Smooth muscle cell (in vitro differentiated cells): Measurements from ENCODE around the gene MFRP. TPM values are rescaled to one million over a fixed set of nuclear protein-coding genes. Genes with fewer than 3 reads are reported as not detected.
A peak's percentile ranks its signal among the peaks of the same experiment; 100 is the strongest.

Source experiments
- DNase-seq: peaks from one replicate; lab custom pipeline; 2025; ENCODE audit not compliant: unreplicated experiment; lab: John Stamatoyannopoulos, UW
- H2AFZ ChIP-seq: fragments of 200-600 bp; sonication (generic); 2 replicates; pipeline ENCODE4 v1.6.0; 2016; ENCODE audit warnings: antibody characterized with exemption, low read depth, mild to moderate bottlenecking
- H3F3A ChIP-seq: fragments of 200-600 bp; sonication (generic); 2 replicates; pipeline ENCODE4 v1.6.0; 2017; ENCODE audit warnings: antibody characterized with exemption, low read depth
- H3K27ac ChIP-seq: fragments of 200-600 bp; sonication (generic); 2 replicates; pipeline ENCODE4 v1.5.1; 2016; ENCODE audit warnings: low read depth, mild to moderate bottlenecking
- H3K27me3 ChIP-seq: fragments of 200-600 bp; sonication (generic); 2 replicates; pipeline ENCODE4 v1.6.1; 2016; ENCODE audit warnings: low read depth, mild to moderate bottlenecking
- H3K36me3 ChIP-seq: fragments of 200-600 bp; sonication (generic); 2 replicates; pipeline ENCODE4 v1.5.1; 2016; ENCODE audit warnings: low read depth
- H3K4me1 ChIP-seq: fragments of 200-600 bp; sonication (generic); 2 replicates; pipeline ENCODE4 v1.5.1; 2016; ENCODE audit warnings: low read depth
- H3K4me2 ChIP-seq: fragments of 200-600 bp; sonication (generic); 2 replicates; pipeline ENCODE4 v1.6.0; 2016; ENCODE audit warnings: mild to moderate bottlenecking
- H3K4me3 ChIP-seq: fragments of 200-600 bp; sonication (generic); 2 replicates; pipeline ENCODE4 v1.5.1; 2016; ENCODE audit warnings: mild to moderate bottlenecking
- H3K79me2 ChIP-seq: fragments of 200-600 bp; sonication (generic); 2 replicates; pipeline ENCODE4 v1.6.0; 2016; ENCODE audit warnings: low read depth, mild to moderate bottlenecking
- H3K9ac ChIP-seq: fragments of 200-600 bp; sonication (generic); 2 replicates; pipeline ENCODE4 v1.6.0; 2016; ENCODE audit warnings: low read depth
- H3K9me3 ChIP-seq: fragments of 200-600 bp; sonication (generic); replicated peaks from 2 replicates; pipeline ENCODE4 v1.5.1; 2016; ENCODE audit warnings: low read depth
- H4K20me1 ChIP-seq: fragments of 200-600 bp; sonication (generic); 2 replicates; pipeline ENCODE4 v1.6.0; 2016; ENCODE audit warnings: low read depth
- WGBS: methylation state at CpG from one replicate; pipeline ENCODE4 v1.1.7; 2016; ENCODE audit warnings: low lambda C conversion rate; 5-methylcytosine and 5-hydroxymethylcytosine counted together
- polyA plus RNA-seq: library from polyadenylated mRNA; unstranded; fragments of >200 nt; fragmentation: Nextera tagmentation; extraction: Ambion mirVana; gene quantifications from 2 replicates; pipeline ENCODE4 v1.2.1, GENCODE V29; 2016
- total RNA-seq: library from RNA; depleted of rRNA; stranded (reverse); fragments of >200 nt; gene quantifications from 2 replicates; pipeline ENCODE4 v1.2.3, GENCODE V29; 2014
- TF ChIP-seq, protein P1 (sequence below): fragments of 200-600 bp; sonication (generic); IDR thresholded peaks from 2 replicates; pipeline ENCODE4 v1.5.1; 2017; ENCODE audit warnings: borderline replicate concordance, mild to moderate bottlenecking, antibody characterized with exemption; ENCODE audit not compliant: insufficient read depth, poor library complexity, severe bottlenecking

The MFRP gene
- total and polyA plus RNA-seq, 2 experiments from 2014 or later, result not detected

DNA sequence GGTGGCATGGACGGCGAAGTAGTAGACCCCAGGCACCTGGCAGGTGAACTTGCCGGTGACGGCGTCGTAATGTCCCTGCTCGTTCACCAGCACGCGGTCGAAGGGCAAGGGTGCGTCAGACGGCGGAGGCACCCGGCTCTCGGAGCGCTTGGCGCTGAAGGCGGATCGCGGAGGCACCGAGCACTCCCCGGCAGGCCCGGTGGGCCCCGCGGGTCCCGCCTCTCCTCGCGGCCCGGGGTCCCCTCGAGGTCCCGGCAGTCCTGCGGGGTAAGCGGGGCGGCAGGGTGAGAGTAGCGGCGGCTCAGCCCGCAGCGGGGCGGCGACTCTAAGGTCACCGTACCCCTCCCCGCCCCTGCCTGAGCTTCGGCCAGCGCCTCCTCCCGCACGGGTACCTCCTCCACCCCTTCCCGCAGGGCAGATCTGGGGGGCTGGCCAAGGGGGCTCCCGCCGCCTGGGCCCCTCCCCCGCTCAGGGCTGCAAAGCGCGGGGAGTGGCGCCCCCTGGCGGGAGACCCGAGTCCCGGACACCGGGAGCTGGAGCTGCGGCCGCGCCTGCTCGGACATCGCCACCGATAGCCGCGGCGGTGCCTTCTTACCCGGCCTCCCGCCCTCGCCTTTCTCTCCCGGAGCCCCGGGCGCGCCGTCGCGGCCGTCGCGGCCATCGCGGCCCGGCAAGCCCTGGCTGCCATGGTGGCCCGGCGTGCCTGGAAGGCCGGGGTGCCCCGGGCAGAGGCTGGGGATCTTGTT, 6.7 kb downstream of the MFRP start:
- no peaks in the 10 kb centered on the region for H4K20me1 ChIP-seq
- TF ChIP-seq, protein P1, sequence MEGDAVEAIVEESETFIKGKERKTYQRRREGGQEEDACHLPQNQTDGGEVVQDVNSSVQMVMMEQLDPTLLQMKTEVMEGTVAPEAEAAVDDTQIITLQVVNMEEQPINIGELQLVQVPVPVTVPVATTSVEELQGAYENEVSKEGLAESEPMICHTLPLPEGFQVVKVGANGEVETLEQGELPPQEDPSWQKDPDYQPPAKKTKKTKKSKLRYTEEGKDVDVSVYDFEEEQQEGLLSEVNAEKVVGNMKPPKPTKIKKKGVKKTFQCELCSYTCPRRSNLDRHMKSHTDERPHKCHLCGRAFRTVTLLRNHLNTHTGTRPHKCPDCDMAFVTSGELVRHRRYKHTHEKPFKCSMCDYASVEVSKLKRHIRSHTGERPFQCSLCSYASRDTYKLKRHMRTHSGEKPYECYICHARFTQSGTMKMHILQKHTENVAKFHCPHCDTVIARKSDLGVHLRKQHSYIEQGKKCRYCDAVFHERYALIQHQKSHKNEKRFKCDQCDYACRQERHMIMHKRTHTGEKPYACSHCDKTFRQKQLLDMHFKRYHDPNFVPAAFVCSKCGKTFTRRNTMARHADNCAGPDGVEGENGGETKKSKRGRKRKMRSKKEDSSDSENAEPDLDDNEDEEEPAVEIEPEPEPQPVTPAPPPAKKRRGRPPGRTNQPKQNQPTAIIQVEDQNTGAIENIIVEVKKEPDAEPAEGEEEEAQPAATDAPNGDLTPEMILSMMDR, result peak; percentile 99
- DNase-seq, result no peak
- H3F3A ChIP-seq, result peaks cover 13% of the 10 kb centered on the region
- H3K4me3 ChIP-seq, result peak overlapping the region; percentile 66
- peaks cover 12% of the 10 kb centered on the region for H3K79me2 ChIP-seq
- peak overlapping the region; percentile 87 for H2AFZ ChIP-seq
- peaks cover 32% of the 10 kb centered on the region for H3K27me3 ChIP-seq
- H3K9ac ChIP-seq, result peak overlapping the region; percentile 39
- H3K4me2 ChIP-seq, result peak overlapping the region; percentile 98
- H3K36me3 ChIP-seq, result no peaks in the 10 kb centered on the region
- H3K27ac ChIP-seq, result no peak overlapping the region
- no peaks in the 10 kb centered on the region for H3K9me3 ChIP-seq
- peaks cover 43% of the 10 kb centered on the region for H3K4me1 ChIP-seq
- 5% methylated on average over 65 of the region's 86 CpGs for WGBS

GRCh38 chr11:119338965-119339588, 7.4 kb downstream of the MFRP start:
- Histone ChIP-seq H3K4me3 (peak overlapping the region; percentile 66), H2AFZ (no peak overlapping the region), H3K4me2 (peak overlapping the region; percentile 98), H3K9ac (no peak overlapping the region), H3K36me3 (no peaks in the 10 kb centered on the region), H3K79me2 (peaks cover 14% of the 10 kb centered on the region), H3K27ac (no peak overlapping the region), H4K20me1 (no peaks in the 10 kb centered on the region), H3K27me3 (peaks cover 32% of the 10 kb centered on the region), H3K4me1 (peaks cover 43% of the 10 kb centered on the region), H3F3A (peaks cover 13% of the 10 kb centered on the region), H3K9me3 (no peaks in the 10 kb centered on the region)
- TF ChIP-seq, protein P1, result no peak
- 55% methylated on average over 11 of the region's 11 CpGs for WGBS
- no peak for DNase-seq

- H3K27ac ChIP-seq, result peak overlapping the region; percentile 71
- H4K20me1 ChIP-seq, result no peaks in the 10 kb centered on the region
- peak; percentile 63 for DNase-seq
- peaks cover 44% of the 10 kb centered on the region for H3K4me1 ChIP-seq
- H3K4me2 ChIP-seq, result peak overlapping the region; percentile 98
- H3K36me3 ChIP-seq, result no peaks in the 10 kb centered on the region
- WGBS, result 9% methylated on average over 17 of the region's 17 CpGs
- H3K79me2 ChIP-seq, result peaks cover 14% of the 10 kb centered on the region
- H3K9ac ChIP-seq, result no peak overlapping the region
- H3F3A ChIP-seq, result peaks cover 13% of the 10 kb centered on the region
- no peak overlapping the region for H2AFZ ChIP-seq
- peak overlapping the region; percentile 66 for H3K4me3 ChIP-seq
- peaks cover 32% of the 10 kb centered on the region for H3K27me3 ChIP-seq
- H3K9me3 ChIP-seq, result no peaks in the 10 kb centered on the region
- TF ChIP-seq, protein P1, result peak; percentile 90
Observed at GRCh38 chr11:119338318-119338890, 8.1 kb downstream of the MFRP start.
